KBM-7 (cell line): ENCODE data around the gene DNAJC18.

Source experiments
- DNase-seq: peaks from one replicate; pipeline ENCODE4 v3.0.0-alpha.2; 2015
- in situ Hi-C: fragments of 300-500 bp; cut with MboI; formaldehyde crosslinking; loops from 2 replicates; pipeline ENCODE4 v1.14.3; 2020; ENCODE audit warnings: low sequenced_read_pairs, low pct_unique_long_range_greater_than_20kb, mixed read lengths

Gene DNAJC18

GRCh38 chr5:139382807-139383206, 56.5 kb downstream of the DNAJC18 start:
- in situ Hi-C loops, result no loop called here
- DNase-seq, result no peak

- no peak for DNase-seq
- in situ Hi-C loops, result no loop called here
Observed at GRCh38 chr5:139381837-139382761, 57.2 kb downstream of the DNAJC18 start.

GRCh38 chr5:139379626-139380449, 59.5 kb downstream of the DNAJC18 start:
- in situ Hi-C loops, result no loop called here
- no peak for DNase-seq

- no peak for DNase-seq
- in situ Hi-C loops, result no loop called here
Observed at GRCh38 chr5:139378941-139379361, 60.4 kb downstream of the DNAJC18 start.

- in situ Hi-C loops, result no loop called here
Observed at GRCh38 chr5:139378101-139378825, 61.1 kb downstream of the DNAJC18 start.

GRCh38 chr5:139377226-139377625, 62.1 kb downstream of the DNAJC18 start:
- in situ Hi-C loops, result no loop called here
- no peak for DNase-seq

More at GRCh38 chr5:139378101-139378825, 61.1 kb downstream of the DNAJC18 start:
- no peak for DNase-seq

- in situ Hi-C loops, result no loop called here
Observed at GRCh38 chr5:139376364-139376763, 63.0 kb downstream of the DNAJC18 start.

GRCh38 chr5:139374909-139375308, 64.4 kb downstream of the DNAJC18 start:
- DNase-seq, result no peak
- in situ Hi-C loops, result no loop called here

More at GRCh38 chr5:139376364-139376763, 63.0 kb downstream of the DNAJC18 start:
- no peak for DNase-seq

- DNase-seq, result no peak
- in situ Hi-C loops, result no loop called here
Observed at GRCh38 chr5:139371482-139372435, 67.6 kb downstream of the DNAJC18 start.

GRCh38 chr5:139369181-139369580, 70.1 kb downstream of the DNAJC18 start:
- no peak for DNase-seq
- in situ Hi-C loops, result no loop called here

GRCh38 chr5:139368613-139369012, 70.7 kb downstream of the DNAJC18 start:
- in situ Hi-C loops, result no loop called here
- DNase-seq, result peak; percentile 36

- DNase-seq, result no peak
- in situ Hi-C loops, result no loop called here
Observed at GRCh38 chr5:139364466-139364865, 74.9 kb downstream of the DNAJC18 start.

- in situ Hi-C loops, result no loop called here
- no peak for DNase-seq
Observed at GRCh38 chr5:139363937-139364336, 75.4 kb downstream of the DNAJC18 start.

- in situ Hi-C loops, result no loop called here
- no peak for DNase-seq
Observed at GRCh38 chr5:139361835-139362429, 77.4 kb downstream of the DNAJC18 start.

GRCh38 chr5:139360384-139360783, 78.9 kb downstream of the DNAJC18 start:
- in situ Hi-C loops, result no loop called here
- DNase-seq, result no peak
